Measurements from ENCODE around the gene PRKCB. TPM values are rescaled to one million over a fixed set of nuclear protein-coding genes. Genes with fewer than 3 reads are reported as not detected.

The PRKCB gene
- total and polyA plus RNA-seq, 4 donors, result 1.6 to 9.4 (median 4.0) TPM

- TF ChIP-seq TAF1 (conservative IDR thresholded peaks at IDR 0.05) (no peak), CTCF (IDR thresholded peaks at IDR 0.05; ENCODE audit: low read depth, low read length, missing input control) (no peak), ZBTB33 (IDR thresholded peaks at IDR 0.05) (no peak), FOXA2 (IDR thresholded peaks at IDR 0.05) (no peak), SP1 (IDR thresholded peaks at IDR 0.05) (no peak), RXRA (IDR thresholded peaks at IDR 0.05) (no peak), JUND (IDR thresholded peaks at IDR 0.05) (no peak), HNF4A (conservative IDR thresholded peaks at IDR 0.05) (no peak), HNF4G (IDR thresholded peaks at IDR 0.05) (no peak), RAD21 (IDR thresholded peaks at IDR 0.05) (no peak), YY1 (IDR thresholded peaks at IDR 0.05) (no peak)
- TF ChIP-seq, protein P1, sequence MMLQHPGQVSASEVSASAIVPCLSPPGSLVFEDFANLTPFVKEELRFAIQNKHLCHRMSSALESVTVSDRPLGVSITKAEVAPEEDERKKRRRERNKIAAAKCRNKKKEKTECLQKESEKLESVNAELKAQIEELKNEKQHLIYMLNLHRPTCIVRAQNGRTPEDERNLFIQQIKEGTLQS (IDR thresholded peaks at IDR 0.05), result no peak
- 56% methylated on average over 3 of the region's 3 CpGs for WGBS
- no peaks in the 10 kb centered on the region for H3K36me3 ChIP-seq (ENCODE audit: control insufficient read depth in 4 of 4, insufficient read depth in 3 of 4, low read depth in 1 of 4, low read length in 3 of 4)
- no peak overlapping the region for H3K4me3 ChIP-seq (ENCODE audit: low read depth in 1 of 3, low read length in 3 of 3)
- no peaks in the 10 kb centered on the region for H3K9me3 ChIP-seq (ENCODE audit: control insufficient read depth in 4 of 4, low read length in 3 of 4)
- DNase-seq (ENCODE audit: low spot score), result no peak
- no peaks in the 10 kb centered on the region for H3K4me1 ChIP-seq (ENCODE audit: control insufficient read depth in 4 of 4, insufficient read depth in 4 of 4, low read length in 3 of 4)
- peaks cover 0 to 4% (median 0%) of the 10 kb centered on the region in 4 donors for H3K27me3 ChIP-seq (ENCODE audit: control insufficient read depth in 4 of 4, insufficient read depth in 4 of 4, low read length in 3 of 4)
- no peak overlapping the region for H3K9ac ChIP-seq (ENCODE audit: low read depth in 1 of 2, low read length in 2 of 2)
- H3K27ac ChIP-seq (ENCODE audit: low read depth in 1 of 2, low read length in 2 of 2), result no peak overlapping the region
Measured at GRCh38 chr16:23788685-23789084, 47.1 kb upstream of the PRKCB start.

- no peak overlapping the region for H3K4me3 ChIP-seq (ENCODE audit: low read depth in 1 of 3, low read length in 3 of 3)
- no peak overlapping the region for H3K27ac ChIP-seq (ENCODE audit: low read depth in 1 of 2, low read length in 2 of 2)
- H3K36me3 ChIP-seq (ENCODE audit: control insufficient read depth in 4 of 4, insufficient read depth in 3 of 4, low read depth in 1 of 4, low read length in 3 of 4), result no peaks in the 10 kb centered on the region
- H3K27me3 ChIP-seq (ENCODE audit: control insufficient read depth in 4 of 4, insufficient read depth in 4 of 4, low read length in 3 of 4), result peaks cover 0 to 4% (median 0%) of the 10 kb centered on the region in 4 donors
- no peaks in the 10 kb centered on the region for H3K9me3 ChIP-seq (ENCODE audit: control insufficient read depth in 4 of 4, low read length in 3 of 4)
- no peak for DNase-seq (ENCODE audit: low spot score)
- TF ChIP-seq RAD21 (IDR thresholded peaks at IDR 0.05) (no peak), JUND (IDR thresholded peaks at IDR 0.05) (no peak), FOXA2 (IDR thresholded peaks at IDR 0.05) (no peak), GABPA (IDR thresholded peaks at IDR 0.05 in 1 of 2, conservative IDR thresholded peaks at IDR 0.05 in 1 of 2) (no peak), FOXA1 (IDR thresholded peaks at IDR 0.05) (no peak), HNF4G (IDR thresholded peaks at IDR 0.05) (no peak), YY1 (IDR thresholded peaks at IDR 0.05) (no peak), TAF1 (conservative IDR thresholded peaks at IDR 0.05) (no peak), EGR1 (IDR thresholded peaks at IDR 0.05; ENCODE audit: low read depth in 2 of 2) (no peak), REST (IDR thresholded peaks at IDR 0.05) (no peak), SP1 (IDR thresholded peaks at IDR 0.05) (no peak), NR2F2 (IDR thresholded peaks at IDR 0.05) (no peak), ZBTB33 (IDR thresholded peaks at IDR 0.05) (no peak), RXRA (IDR thresholded peaks at IDR 0.05) (no peak), CTCF (IDR thresholded peaks at IDR 0.05; ENCODE audit: low read depth, low read length, missing input control) (no peak), HNF4A (conservative IDR thresholded peaks at IDR 0.05) (no peak)
- TF ChIP-seq, protein P1 (IDR thresholded peaks at IDR 0.05), result no peak
- TF ChIP-seq, protein P2, sequence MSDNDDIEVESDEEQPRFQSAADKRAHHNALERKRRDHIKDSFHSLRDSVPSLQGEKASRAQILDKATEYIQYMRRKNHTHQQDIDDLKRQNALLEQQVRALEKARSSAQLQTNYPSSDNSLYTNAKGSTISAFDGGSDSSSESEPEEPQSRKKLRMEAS (IDR thresholded peaks at IDR 0.05), result no peak
- H3K4me1 ChIP-seq (ENCODE audit: control insufficient read depth in 4 of 4, insufficient read depth in 4 of 4, low read length in 3 of 4), result no peaks in the 10 kb centered on the region
- no peak overlapping the region for H3K9ac ChIP-seq (ENCODE audit: low read depth in 1 of 2, low read length in 2 of 2)
- 84% methylated on average over 6 of the region's 6 CpGs for WGBS
Measured at GRCh38 chr16:23795378-23795777, 40.4 kb upstream of the PRKCB start.
